GM19351 (cell line): ENCODE data around the gene CEP120.
"Not testable (repeated sequence)": the region's sequence is repeated elsewhere in the genome, so short reads cannot be mapped to it uniquely, and the experiment has no call there.

Source experiments
- ATAC-seq: cut with Tn5 transposase; IDR thresholded peaks from one replicate; pipeline ENCODE4 v1.9.1; 2021; ENCODE audit warnings: mild to moderate bottlenecking, moderate library complexity; ENCODE audit not compliant: unreplicated experiment

The CEP120 gene

DNA sequence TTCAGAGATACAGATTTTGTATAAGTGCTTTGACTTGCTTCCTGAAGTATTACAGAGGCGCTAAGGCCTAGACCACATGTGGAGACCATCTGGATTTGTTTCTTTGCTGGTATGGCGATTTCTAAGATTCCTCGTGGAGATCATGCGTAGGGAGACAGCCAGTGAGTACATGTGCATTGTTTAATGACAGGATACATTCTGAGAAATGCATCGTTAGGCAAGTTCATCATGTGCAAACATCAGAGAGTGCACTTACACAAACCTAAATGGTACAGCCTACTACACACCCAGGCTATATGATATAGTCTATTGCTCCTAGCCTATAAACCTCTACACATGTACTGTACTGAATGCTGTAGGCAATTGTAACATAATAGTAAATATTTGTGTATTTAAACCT, 16.5 kb upstream of the CEP120 start:
- ATAC-seq: no peak

DNA sequence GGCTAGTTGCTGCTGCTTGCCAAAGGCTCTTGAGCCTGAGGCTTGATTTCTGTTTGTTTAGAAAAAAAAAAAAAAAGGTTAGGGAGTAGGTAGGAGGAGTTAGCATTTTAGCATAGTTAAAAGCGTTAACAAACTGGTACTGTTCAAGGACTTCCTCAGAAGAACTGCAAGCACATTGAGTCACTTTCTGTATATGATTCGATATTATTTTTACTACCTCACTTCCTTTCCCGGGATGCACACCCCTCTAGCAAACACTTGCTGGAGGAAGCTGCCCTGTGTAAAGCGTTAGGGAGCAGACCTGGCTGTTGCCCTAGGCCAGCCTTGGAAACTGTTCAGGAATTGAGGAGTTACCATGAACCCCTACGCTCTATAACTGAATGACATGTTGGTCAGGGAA, 15.7 kb upstream of the CEP120 start:
- ATAC-seq: peak; percentile 61

DNA sequence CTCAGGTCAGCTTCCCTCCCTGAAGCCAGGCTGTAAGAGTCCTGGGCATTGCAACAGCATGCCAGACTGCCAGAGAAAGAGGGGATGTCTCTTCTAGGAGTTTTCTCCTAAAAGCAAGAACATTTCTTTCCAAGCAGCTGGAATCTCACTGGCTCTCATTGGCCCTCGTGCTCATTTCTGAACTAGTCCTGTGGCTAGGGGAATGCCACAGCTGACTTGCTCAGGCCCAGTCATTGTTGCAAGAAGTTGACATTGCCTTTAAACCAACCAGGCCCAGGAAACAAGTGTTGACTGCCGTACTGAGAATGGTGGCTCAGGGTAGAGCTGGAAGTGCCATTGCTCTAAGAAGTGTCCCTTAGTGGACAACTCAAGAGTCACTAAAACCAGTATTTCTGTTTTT, 15.0 kb upstream of the CEP120 start:
- peak; percentile 70 for ATAC-seq

DNA sequence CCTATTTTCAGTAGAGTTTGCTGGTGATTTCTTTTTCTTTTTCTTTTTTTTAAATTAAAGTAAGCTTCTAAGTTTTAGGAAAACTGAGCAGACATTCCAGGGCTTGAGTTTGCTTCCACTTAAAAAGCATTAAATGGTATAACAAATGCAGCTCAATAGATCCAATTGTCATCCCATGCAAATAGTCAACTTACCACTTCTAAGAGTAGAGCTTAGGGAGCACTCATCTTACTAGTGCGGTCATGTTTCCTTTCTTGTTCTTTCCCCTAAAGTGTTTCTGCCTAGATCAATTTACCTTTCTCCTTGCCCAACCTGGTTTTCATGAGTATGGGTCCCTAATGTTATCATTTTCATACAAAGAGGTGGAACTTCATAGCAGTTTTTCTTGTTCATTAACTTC, 13.0 kb upstream of the CEP120 start:
- ATAC-seq: no peak

DNA sequence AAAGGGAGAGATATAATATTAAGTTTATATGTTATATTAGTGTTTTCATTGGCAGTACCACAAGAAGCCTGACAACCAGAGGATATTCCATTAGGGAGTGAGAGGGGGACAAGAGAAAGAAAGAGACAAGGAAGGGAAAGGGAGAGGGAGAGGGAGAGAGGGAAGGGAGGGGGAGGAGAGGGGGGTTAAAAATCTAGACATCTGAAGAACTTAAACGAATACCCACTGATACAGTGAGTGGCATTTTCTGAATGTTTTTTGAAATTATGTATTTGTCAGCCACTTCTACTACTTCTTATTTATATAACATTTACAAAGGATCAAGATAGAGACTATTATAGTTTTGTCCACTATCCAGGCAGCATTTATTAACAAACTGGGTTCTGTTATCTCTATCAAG, 11.6 kb upstream of the CEP120 start:
- no peak for ATAC-seq

DNA sequence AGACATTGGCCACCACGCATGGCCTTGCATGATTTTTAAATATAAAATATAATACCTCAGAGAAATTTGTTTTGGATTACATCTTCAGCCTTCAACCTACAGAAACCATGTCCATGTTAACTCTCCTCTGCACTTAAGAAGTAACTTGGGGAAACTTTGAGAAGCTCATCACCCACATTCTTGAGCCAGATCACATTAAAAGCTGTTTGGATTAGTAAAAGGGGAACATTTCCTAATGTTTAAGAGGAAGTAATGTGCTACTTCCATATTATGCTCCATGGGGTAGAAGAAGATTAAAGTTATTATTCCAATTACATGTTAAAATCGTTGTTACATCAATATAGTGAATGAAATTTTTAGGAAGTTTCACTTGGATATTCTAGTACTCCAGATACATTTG, 10.4 kb upstream of the CEP120 start:
- no peak for ATAC-seq

DNA sequence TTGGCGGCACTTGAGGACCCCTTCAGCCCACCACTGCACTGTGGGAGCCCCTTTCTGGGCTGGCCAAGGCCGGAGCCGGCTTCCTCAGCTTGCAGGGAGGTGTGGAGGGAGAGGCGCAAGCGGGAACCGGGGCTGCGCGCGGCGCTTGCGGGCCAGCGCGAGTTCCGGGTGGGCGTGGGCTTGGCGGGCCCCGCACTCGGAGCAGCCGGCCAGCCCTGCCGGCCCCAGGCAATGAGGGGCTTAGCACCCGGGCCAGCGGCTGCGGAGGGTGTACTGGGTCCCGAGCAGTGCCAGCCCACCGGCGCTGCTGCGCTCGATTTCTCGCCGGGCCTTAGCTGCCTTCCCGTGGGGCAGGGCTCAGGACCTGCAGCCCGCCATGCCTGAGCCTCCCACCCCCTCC, 7.2 kb upstream of the CEP120 start:
- ATAC-seq: not testable (repeated sequence)

DNA sequence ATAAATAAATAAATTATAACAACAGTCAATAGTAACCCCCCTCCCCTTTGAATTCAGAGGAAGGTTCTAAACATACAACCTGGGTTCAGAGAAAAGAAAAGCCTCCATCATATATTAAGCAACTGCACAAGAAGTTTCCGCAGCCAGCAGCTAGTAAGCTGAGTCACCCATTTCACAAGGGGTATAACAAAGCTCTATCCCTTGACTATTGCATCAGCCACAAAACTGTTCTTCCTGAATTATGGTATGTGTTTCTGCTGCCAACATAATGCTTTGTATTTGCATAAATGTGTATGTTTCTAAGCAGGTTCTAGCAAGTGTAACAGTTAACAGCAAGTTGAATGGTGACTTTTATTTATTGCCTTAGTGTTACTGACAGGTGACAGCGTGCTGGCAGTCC, 6.8 kb upstream of the CEP120 start:
- ATAC-seq: no peak

DNA sequence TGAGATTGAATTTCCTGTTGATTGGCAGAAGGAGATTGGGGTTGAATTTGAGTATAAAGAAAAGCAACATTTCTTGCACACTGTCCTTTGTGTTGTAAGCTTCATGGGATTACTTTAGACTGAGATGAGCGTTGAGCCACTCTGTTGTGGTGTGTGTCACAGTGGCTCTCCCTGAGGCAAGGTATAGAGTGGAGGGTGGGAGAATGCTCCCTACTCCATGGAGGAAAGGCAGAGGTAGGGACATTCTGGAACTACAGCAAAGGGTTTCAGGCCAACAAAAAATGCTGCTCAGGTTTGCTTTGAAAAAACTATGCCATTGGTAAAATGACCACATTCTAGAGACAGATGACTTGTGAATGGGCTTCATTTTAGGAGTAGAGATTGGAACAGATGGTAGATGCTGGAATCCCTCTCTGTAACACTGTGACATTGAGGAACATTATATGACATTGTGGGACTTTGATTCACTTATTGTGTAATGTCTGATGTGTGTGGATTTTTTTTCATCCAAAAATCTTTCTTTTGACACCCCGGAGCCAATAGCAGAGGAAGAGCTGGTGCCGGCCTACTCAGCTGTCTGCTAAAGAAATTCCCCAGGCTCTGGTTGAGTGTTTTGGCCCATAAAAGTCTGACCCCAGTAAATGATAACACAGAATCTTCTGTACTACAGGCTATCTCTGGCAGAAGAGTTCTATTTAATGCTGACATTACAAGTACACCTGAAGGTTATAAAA, 6.2 kb upstream of the CEP120 start:
- ATAC-seq: no peak

DNA sequence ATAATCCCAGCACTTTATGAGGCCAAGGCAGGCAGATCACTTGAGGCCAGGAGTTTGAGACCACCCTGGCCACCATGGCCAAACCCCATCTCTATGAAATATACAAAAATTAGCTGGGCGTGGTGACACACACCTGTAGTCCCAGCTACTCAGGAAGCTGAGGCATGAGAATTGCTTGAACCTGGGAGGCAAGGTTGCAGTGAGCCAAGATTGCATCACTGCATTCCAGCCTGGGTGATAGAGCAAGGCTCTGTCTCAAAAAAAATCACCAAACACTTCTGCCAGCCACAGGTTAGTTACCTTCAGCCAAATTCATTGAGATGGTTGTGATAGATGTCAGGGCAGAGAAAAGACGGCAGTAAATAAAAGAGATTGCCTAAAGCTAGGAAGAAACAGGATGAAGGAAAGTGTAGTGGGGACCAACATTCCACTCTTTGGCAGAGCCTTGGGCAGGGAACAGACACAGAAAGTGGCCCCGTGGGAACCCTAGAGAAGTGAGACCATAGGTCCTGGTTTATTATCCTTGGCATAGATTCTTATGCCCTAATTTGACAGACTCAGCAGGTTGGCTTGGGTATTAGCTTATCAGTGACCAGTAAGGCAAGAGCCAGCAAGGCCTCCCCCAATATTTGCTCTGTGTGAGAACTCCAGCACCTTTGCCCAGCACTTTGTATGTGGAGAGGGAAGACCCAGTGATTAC, 5.5 kb upstream of the CEP120 start:
- no peak for ATAC-seq

DNA sequence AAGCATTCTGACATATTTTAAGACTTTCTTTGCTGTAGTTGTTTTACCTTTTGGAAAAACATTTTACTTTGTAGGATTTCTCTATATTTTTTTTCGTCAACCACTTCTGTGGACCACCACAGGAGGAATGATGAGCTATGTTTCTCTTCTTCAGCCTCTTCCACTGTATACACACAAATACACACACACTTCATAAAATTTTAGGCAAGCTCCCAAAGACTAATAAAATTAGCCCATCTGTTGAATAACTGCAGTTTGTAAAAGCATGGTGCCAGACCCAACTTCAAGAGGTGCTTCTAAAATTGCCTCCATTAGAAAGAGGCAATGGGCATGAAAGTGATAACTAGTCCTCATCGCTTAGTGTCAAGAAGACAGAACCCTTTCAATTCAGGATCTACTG, 4.1 kb upstream of the CEP120 start:
- no peak for ATAC-seq

DNA sequence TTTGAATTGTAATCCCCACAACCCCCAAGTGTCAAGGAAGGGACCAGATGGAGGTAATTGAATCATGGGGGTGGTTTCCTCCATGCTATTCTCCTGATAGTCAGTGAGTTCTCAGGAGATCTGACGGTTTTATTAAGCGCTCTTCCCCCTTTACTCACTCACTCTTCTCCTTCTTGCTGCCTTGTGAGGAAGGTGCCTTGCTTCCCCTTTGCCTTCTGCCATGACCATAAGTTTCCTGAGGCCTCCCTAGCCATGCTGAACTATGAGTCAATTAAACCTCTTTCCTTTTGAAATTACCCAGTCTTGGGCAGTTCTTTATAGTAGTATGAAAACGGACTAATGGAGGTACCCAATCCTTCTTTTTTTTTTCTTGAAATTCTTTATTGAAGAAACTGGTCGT, 2.2 kb upstream of the CEP120 start:
- no peak for ATAC-seq

DNA sequence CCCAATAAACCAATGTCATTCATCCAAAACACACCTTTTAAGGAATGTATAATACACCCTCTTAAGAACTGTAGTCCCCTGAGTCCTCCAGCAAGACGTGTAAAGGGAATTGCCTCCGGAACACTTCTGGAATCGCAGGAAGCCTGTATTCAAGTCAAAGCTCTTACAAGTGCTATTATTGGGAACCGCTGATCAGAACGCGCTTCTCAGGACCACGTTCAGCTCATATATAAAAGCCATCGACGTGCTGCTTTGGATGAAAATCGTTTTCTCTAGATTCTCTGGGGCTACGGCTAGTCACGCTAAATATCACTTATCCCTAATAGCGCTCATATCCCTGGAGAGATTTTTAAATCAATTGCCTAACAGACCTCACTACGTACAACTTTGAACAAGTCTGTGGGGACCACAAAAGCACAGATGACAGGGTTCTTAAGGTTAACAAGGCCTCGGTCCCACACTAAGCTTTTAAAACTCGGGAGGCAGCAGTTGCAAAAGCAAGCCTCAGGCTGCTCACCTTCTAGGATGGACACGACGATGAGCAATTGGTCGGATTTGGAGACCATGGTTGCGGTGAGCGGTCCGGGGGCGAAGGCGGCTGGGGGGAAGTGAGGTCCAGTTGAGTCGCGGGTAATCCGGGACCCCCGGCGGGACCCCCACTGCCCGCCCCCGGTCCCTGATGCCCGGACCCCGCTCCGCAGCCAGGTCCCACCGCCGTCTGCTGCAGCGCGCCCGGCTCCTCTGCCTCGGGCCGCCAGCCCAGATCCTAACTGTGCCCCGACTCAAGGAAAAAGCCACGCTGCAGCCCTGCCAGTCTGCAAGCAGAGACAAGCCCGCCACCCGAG, 548 bp downstream of the CEP120 start:
- peak; percentile 22 for ATAC-seq

DNA sequence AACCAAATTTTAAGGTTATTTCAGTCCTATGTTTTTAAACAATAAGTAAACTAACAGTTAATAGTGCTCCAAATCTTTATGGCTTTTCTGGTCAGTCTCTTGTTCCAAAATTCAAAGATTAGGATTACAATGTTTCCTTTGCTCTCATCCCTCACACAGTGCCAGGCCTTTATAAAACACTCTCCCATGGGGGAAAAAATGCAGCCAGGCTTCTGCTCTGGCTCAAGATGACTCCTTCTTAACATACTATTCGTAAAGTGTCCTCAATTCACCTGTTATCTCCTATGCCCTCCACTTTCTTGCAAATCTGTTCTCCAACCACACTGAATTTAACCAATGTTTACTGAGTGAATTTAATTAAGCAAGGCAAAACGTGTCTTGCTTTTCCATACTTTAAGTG, 1.4 kb downstream of the CEP120 start:
- ATAC-seq: no peak

DNA sequence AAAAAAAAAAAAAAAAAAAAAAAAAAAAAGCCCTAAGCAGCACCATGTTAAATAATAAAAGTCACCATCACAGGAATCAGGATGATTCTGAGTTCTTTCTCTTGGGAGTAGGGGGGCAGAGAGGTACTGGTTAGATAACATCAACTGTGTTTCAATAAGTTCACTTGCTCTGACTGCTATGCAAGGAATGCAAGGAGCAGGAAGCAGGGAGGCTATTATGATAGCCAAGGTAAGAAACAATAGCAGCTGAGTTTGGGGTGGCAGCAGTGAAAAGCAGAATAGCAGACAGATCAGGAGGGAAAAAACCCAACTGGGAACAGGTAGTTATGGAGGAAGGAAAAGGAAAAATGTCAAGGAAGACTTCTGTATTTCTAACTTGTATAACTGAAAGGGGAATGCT, 8.2 kb downstream of the CEP120 start:
- no peak for ATAC-seq

DNA sequence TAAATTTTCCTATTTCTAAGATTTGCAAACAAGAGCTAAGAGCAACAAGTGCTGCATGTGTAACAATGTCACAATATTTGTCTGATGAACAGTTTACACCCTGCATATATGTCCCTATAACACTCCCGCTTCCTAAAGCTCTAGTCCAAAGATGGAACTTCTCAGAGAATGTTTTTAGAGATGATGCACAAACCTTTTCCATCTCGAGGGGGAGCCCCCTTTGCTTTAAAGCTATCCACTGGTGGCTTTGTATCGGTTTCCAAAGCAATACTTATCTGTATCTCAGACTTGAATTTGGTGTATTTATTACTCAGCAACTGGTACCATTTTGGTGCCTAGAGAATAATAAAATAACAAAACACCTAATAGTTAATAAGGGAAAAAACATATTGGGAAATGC, 11.0 kb downstream of the CEP120 start:
- no peak for ATAC-seq

DNA sequence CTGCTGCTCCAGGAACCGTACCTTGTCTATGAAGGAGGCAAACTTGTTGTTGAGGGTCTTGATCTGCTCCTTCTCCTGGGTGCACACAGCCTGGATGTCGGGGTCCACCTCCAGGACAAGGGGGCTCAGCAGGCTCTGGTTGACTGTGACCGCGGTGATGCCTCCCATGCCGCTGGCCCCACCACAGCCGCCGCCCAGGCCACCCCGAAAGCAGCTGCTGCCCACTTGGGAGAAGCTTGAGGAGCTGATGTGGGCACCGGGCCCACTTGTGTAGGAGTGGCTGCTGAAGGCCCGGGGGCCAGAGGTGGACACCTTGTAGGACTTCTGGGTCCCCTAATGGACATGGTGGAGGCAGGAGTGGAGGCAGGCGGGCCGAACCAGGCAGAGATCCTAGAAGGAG, 21.2 kb downstream of the CEP120 start:
- not testable (repeated sequence) for ATAC-seq

DNA sequence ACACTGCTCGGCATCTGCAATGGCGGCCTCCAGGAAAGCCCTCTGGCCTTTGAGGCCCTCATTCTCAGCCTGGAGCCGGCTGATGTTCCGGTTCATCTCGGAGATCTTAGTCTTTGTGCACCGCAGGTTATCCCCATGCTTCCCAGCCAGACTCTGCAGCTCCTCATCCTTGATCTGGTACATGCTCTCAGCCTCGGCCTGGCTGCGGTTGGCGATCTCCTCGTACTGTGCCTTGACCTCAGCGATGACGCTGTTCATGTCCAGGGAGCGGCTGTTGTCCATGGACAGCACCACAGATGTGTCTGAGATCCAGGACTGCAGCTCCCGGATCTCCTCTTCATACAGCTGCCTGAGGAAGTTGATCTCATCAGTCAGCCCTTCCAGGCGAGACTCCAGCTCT, 21.9 kb downstream of the CEP120 start:
- ATAC-seq: no peak

DNA sequence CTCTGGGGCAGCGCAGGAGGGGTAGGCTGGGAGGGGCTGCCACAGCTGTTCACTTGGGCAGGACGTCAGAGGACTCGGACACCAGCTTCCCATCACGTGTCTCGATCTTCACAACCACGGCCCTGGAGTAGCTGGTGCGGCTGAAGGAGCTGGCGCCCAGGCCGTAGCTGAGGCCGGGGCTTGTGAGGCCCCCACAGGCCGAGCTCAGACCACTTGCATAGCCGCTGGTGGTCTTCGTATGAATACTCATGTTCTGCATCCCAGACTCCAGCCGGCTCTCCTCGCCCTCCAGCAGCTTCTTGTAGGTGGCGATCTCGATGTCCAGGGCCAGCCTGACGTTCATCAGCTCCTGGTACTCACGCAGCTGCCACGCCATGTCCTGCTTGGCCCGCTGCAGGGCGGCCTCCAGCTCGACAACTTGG, 22.3 kb downstream of the CEP120 start:
- ATAC-seq: not testable (repeated sequence)

DNA sequence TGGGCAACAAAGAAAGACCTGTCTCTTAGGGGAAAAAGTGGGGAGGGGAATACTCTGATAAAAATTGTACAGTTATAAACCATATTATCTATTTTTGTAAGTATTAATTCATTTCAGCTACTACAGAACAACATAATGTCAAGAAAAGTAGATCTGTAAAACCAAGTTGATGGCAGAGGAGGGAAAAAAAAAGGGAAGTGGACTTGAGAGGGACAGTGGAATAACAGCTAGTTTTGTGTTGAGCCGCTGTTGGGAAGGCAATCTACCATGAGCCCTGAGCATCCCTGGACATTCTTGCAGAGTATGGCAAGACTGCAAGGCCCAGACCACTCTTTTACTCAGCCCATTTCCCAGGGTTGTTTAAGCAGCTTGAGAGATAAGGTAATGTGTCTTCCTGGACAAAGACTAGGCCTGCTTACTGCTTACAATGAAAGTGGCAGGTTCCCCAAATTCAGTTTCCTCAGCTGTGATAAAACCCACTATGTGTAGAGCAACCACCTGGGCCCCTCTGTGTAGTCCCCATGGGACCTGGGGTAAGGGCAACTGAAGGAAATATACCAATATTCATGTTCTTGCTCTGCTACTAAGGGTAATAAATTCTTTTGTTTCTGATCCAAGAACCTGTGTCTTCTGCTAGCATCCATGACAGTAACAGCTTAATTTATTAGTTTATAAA, 25.0 kb downstream of the CEP120 start:
- no peak for ATAC-seq

DNA sequence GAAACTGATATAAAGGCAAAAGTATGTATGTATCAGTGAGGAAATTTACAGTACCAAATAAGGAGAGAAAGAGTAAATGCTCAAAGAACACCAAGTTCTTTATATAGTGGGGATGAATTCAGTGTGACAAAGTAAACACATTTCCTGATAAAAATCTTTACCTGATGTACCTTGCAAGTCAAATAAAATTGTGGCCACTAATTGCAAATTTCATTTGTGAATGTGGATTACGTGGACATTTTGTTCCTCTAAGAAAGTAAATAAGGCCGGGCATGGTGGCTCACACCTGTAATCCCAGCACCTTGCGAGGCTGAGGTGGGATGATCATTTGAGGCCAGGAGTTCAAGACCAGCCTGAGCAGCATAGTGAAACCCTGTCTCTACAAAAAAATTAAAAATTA, 25.7 kb downstream of the CEP120 start:
- no peak for ATAC-seq
